GM21786 (cell line): ENCODE measurements around the gene SLC22A17.
"Not testable (repeated sequence)": the region's sequence is repeated elsewhere in the genome, so short reads cannot be mapped to it uniquely, and the experiment has no call there.

Experiments used
- ATAC-seq: cut with Tn5 transposase; IDR thresholded peaks from one replicate; pipeline ENCODE4 v1.9.1; 2021; ENCODE audit not compliant: unreplicated experiment

Gene SLC22A17

DNA sequence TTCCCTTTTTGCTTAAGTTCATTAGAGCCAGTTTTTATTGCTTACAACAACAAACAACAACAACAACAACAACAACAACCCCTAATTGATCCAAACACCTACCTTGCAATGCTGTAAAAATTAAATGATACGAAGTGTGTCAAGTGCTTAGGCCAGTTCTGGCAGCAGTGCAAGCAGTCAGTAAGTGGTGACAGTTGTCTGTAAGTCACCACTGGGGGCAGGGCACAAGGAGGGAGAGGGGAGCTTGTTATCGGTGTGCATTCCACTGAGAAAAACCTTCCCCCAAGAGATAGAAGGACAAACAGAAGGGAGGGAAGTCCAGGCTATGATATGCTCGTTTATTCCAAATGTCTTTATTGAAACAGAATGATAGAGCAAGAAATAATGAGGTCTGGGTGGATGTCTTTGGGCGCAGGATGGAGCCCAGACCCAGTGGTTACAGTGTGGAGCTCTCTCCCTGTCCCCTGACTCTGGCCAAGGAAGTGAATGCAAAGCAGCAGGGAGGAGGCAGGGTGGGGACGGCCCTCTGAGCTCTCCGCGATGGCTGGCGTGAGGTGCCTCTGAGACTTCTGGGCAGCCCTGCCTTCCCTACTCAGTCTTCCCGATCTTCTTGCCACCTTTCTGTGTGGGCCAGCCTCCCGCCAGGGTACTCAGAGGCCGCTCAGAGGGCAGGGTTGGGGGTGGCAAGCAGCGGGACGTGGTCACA is 6.5 kb downstream of the SLC22A17 start:
- ATAC-seq, result no peak

DNA sequence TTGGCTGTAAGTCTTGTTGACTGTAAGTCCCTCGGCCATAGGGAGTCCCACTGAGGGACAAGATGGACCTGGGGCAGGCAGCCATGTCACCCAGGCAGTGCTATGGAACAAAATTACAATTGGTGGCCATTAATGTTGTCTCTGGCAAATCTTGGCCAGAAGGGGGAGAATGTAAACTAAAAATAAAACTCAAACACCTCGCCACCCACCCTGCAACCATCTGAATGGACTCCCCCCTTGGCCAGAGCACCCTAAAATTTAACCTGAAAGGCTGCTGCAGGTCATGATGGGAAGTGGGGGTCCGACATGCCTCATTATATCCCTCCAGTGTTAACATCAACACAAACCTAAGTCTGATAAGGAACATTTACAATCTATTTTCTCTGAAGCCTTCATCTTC is 8.2 kb downstream of the SLC22A17 start:
- ATAC-seq, result no peak

DNA sequence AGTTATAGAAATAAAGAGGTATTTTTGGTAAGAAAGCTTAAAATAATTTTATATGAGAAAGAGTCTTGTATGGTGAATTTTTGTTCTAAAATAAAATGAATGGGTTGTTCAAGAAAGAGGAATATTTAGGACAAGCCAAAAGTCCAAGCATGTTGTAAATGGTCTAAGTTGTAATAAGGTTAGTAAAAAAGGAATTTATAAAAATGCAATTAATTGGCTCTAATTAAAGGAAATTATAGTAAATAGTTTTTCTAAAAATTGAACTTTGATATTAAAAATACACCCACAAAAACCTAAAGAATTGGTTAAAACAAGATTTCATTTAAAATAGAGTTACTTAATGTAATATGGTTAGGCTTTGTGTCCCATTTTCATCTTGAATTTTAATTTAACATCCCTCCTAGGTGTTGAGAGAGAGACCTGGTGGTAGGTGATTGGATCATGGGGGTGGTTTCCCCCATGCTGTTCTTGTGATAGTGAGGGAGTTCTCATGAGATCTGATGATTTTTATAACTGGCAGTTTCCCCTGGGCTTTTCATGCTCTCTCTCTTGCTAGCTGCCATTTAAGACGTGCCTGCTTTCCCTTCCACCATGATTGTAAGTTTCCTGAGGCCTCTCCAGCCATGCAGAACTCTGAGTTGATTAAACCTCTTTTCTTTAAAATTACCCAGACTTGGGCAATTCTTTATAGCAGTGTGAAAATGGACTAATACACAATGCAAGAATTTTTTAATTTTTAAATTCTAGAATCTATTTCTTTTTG is 13.0 kb downstream of the SLC22A17 start:
- no peak for ATAC-seq

DNA sequence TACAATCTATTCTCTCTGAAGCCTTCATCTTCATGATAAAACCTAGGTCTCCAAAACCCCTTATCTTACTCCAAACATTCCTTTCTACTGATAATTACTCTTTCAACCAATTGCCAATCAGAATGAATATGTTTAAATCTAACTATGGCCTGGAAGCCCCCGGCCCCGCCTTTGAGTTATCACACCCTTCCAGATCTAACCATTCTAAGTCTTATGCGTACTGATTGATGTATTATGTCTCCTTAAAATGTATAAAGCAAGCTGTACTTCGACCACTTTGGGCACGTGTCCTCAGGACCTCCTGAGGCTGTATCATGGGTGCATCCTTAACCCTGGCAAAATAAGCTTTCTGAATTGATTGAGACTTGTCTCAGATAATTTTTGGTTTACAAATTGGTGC is 17.1 kb downstream of the SLC22A17 start:
- ATAC-seq, result no peak

DNA sequence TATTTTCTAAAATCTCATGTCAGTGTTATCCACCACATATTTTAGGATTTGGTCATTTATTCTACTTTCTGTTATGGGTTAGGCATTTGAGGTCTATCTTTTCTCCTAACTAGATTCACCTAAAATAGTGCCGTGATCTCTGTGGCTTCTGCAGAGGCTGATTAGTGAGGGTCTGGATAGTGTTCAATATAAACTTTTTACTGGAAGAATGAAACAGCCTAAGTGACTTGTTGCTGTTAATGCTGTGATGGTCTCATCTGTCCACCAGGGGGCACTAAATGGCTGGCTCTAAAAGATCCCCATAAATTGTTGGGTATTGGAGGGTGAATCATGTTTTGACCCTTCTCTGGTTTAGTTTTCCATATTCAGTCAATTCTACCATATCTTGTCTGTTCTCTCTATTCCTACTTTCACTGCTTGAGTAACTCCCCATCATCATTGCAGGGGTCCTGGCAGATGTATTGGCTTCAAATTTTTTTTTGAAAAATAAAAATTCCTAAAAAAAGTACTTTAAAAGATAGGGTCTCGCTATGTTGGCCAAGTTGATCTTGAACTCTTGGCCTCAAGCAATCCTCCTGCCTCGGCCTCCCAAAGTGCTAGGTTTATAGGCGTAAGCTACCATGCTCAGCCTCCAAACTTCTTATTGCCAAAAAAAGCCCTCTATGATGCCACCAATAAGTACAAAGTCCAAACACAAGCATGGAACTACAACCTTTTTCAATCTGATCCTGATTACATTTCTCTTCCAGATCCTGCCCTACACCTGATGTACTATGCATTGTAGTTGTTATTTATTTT is 24.5 kb downstream of the SLC22A17 start:
- ATAC-seq, result no peak

GRCh38 chr14:23326491-23327332 is 26.0 kb downstream of the SLC22A17 start:
- ATAC-seq, result no peak

- ATAC-seq, result not testable (repeated sequence)
Measured at GRCh38 chr14:23325746-23326145, 26.9 kb downstream of the SLC22A17 start.

GRCh38 chr14:23324993-23325392 is 27.7 kb downstream of the SLC22A17 start:
- no peak for ATAC-seq

DNA sequence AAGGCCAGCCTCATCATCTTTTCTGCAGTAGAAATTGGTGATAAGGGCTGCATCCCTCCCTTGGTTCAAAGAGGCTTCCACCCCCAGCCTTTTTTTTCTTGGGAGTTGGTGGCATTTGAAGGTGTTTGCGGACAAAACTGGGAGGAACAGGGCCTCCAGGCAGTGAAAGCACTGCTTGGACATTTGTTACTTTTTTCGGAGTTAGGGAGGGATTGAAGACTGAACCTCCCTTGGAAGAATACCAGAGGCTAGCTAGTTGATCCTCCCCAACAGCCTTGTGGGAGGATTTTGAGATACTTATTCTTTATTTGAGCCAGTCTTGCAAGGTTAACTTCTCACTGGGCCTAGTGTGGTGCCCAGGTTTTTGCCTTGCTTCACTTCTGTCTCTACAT is 28.2 kb downstream of the SLC22A17 start:
- no peak for ATAC-seq

- no peak for ATAC-seq
Measured at GRCh38 chr14:23323838-23324454, 28.7 kb downstream of the SLC22A17 start.

- ATAC-seq, result no peak
Measured at GRCh38 chr14:23322568-23323517, 29.8 kb downstream of the SLC22A17 start.

DNA sequence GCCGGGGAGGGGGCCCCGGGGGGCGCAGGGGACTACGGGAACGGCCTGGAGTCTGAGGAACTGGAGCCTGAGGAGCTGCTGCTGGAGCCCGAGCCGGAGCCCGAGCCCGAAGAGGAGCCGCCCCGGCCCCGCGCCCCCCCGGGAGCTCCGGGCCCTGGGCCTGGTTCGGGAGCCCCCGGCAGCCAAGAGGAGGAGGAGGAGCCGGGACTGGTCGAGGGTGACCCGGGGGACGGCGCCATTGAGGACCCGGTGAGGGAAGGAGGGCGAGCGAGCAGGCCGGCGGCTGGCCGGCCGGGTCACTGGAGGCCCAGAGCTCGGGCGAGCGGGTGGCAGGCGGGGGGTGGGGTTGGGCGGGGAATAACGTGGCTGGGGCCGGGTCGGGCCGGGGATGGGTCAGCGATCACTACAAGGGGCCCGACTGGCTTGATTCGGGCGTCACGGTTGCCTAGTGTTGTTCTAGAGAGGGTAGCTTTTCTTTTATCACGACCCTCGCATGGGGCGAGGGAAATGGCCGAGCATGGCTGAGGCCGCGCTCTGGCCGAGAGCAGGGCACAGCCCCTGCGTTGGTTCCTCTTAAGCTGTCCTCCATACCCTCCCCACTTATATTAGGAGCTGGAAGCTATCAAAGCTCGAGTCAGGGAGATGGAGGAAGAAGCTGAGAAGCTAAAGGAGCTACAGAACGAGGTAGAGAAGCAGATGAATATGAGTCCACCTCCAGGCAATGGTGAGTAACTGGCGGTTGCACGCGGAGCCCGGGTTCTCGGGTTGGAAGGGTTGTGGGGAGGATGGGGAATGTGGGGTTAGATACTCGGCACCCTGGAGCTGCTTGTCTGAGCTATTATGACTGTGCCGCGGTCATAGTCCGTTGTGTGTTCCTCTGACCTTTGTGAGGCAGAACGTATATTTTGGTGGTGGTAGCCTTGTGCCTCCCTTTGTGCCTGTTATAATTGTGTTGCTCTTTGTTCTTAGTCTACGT is 30.8 kb downstream of the SLC22A17 start:
- ATAC-seq, result peak; percentile 2

- ATAC-seq, result peak; percentile 88
Measured at GRCh38 chr14:23320584-23321571, 31.8 kb downstream of the SLC22A17 start, which contains the start of gene PABPN1. TSS of gene PABPN1 (plus strand) at chr14:23321457. CDS start at chr14:23321470, 13 bp downstream.

- no peak for ATAC-seq
Measured at GRCh38 chr14:23319746-23320583, 32.7 kb downstream of the SLC22A17 start.

DNA sequence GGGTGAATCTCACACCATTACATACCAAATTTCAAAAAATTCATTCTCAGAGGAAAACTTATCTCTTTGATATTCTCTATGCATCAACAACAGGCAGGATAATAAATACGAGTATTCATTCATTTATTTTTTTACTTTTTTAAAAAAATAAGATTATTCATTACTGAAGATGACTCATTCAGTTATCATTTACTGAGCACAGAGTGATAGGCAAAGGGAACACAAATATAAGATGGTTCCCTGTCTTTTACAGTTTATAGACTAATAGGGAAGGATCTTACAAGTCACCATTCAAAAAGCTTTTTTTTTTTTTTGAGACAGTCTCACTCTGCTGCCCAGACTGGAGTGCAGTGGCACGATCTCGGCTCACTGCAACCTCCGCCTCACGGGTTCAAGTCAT is 36.4 kb downstream of the SLC22A17 start:
- ATAC-seq, result no peak

DNA sequence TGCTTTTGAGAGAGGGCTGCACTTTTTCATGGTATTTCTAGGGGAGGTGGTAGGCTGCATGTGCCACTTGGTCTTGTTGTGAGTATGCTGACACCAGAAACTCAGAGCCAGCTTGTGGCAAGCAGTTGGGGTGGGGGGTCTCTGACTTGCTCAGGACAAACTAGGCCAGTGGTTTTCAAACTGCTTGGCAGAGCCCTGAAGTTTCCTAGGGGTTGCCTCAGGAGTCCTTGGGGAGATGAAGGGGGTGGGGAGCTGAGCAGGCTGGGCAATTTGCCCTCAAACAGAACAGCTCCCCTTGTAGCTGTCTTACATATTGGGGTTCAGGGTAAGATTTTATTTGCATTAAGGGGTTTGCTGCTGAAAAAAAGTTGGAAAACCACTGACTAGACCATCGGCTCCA is 42.1 kb downstream of the SLC22A17 start:
- ATAC-seq, result no peak
